Forelimb muscle (tissue), 1 donor: ENCODE data around the gene DPYSL4. TPM values are rescaled to one million over a fixed set of nuclear protein-coding genes. Genes with fewer than 3 reads are reported as not detected.

ENCODE experiments used
- DNase-seq: peaks from one replicate; pipeline ENCODE4 v3.0.0-alpha.2; 2013; ENCODE audit warnings: low read depth
- polyA plus RNA-seq: library from polyadenylated mRNA; unstranded; fragments of 120-200 nt; gene quantifications from one replicate; pipeline ENCODE4 v1.2.1, GENCODE V29; 2013; ENCODE audit not compliant: insufficient read length

Gene DPYSL4
- polyA plus RNA-seq, 1 donor: 1.3 TPM

GRCh38 chr10:132195366-132196075 is 8.8 kb downstream of the DPYSL4 start:
- no peak for DNase-seq

GRCh38 chr10:132196178-132197113 is 9.7 kb downstream of the DPYSL4 start:
- no peak for DNase-seq

- no peak for DNase-seq
Observed at GRCh38 chr10:132197271-132198067, 10.7 kb downstream of the DPYSL4 start.

- DNase-seq: no peak
Observed at GRCh38 chr10:132198068-132198370, 11.3 kb downstream of the DPYSL4 start.

- DNase-seq: no peak
Observed at GRCh38 chr10:132198381-132199181, 11.8 kb downstream of the DPYSL4 start.

- no peak for DNase-seq
Observed at GRCh38 chr10:132199268-132199853, 12.6 kb downstream of the DPYSL4 start.

GRCh38 chr10:132199854-132200311 is 13.1 kb downstream of the DPYSL4 start:
- no peak for DNase-seq

GRCh38 chr10:132200344-132201110 is 13.8 kb downstream of the DPYSL4 start:
- DNase-seq: no peak

- no peak for DNase-seq
Observed at GRCh38 chr10:132201111-132201969, 14.6 kb downstream of the DPYSL4 start.

- no peak for DNase-seq
Observed at GRCh38 chr10:132202070-132202970, 15.6 kb downstream of the DPYSL4 start.

GRCh38 chr10:132203256-132204077 is 16.7 kb downstream of the DPYSL4 start:
- DNase-seq: no peak

GRCh38 chr10:132204078-132204780 is 17.5 kb downstream of the DPYSL4 start:
- DNase-seq: no peak

- no peak for DNase-seq
Observed at GRCh38 chr10:132204781-132205473, 18.2 kb downstream of the DPYSL4 start.

- no peak for DNase-seq
Observed at GRCh38 chr10:132205650-132206376, 19.1 kb downstream of the DPYSL4 start.

GRCh38 chr10:132206377-132206745 is 19.6 kb downstream of the DPYSL4 start:
- DNase-seq: no peak
